Measurements from ENCODE around the gene ZNF438.

Gene ZNF438

DNA sequence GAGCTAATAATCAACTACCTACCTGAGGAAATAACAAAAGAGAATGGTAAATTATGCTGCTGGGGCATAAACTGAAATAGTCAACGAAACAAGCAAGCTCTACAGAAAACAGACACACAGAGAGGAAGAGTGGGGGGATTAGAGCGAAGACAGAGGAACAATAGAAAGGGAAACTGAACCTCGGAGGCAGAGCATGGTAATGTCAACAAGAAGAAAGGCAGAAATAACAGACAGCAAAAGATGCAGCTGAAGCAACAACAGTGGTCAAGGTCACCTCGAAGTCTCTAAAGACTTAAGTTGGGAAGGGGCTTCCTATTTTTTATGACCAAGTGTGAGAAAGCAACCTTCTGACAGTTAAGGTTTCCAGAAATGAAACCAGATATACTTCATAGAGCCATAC lies 177.0 kb downstream of the ZNF438 start:
- no peak for DNase-seq (ENCODE audit: extremely low read depth in 1 of 2, low read depth in 1 of 2)

DNA sequence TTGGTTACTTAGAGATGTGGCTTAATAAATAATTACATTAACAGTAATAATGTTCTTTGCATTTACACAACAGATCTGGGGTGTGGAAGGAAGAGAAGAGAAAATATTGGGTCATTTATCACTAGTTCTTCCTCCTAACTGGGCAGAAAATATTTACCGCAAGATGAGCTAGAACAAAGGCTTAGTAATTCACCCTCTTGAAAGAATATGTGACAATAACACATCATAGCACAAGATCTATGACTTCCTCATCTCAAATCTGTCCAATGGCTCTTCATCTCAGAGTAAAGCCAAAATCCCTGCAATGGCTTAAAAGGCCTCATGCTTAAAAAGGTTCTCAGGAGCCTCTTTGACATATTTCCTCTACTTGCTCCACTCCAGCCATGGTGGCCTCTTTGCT lies 178.6 kb downstream of the ZNF438 start:
- no peak for DNase-seq (ENCODE audit: extremely low read depth in 1 of 2, low read depth in 1 of 2)

DNA sequence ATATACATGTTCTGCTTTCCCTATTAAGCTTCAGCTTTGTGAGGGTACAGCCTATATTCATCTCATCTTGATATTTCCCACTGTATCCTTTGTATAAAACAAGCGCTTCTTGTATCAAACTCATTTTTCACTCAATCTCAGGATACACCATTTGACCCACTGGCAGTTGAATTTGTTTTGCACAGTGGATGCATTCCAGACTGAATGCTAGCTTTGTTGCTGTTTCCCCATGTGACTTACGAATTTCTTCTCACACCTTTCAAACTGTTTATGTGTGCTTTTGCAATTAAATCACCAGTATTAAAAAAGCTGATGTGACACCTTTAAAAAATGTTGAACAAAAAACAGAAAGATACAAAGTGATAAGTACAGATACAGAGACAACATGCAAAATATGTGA lies 180.9 kb downstream of the ZNF438 start:
- no peak for DNase-seq (ENCODE audit: extremely low read depth in 1 of 2, low read depth in 1 of 2)

DNA sequence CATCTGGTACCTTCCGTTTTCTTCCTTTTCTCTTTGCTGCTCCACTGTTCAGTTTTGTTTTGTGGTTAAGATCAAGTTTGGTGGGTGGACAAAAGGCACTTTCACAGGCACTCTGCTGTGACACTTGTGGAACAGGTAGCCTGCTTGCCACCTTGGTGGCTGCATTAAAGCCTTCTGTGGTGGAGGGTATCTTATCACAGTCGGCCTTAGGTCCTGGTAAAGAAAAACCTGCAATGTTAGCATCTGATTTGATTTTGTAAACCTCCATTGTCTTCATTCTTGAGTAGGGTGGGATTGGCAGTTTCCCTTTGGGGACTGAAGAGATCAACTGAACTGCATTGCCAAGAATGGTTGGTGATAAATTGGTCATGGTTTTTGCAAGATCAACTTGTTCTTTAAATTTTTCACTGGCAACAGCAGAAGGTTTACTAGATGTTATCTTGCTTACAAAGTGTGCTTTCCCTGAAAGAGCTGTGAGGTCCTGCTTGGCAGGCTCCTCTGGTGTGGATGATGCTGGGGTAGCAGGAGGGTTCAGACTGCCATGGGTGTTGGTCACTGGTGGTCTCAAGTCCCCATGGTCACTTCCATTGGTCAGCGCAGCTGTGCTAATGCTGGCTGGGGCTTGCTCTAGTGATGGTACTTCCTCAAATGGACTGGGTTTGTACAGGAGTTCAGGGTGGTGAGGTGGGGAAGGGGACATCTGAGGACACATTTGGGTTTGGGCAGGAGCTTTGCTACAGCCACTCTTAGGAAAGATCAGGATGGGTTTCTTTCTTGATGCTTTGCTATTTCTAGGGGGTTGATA lies 182.2 kb downstream of the ZNF438 start:
- DNase-seq (ENCODE audit: extremely low read depth in 1 of 2, low read depth in 1 of 2), result no peak

DNA sequence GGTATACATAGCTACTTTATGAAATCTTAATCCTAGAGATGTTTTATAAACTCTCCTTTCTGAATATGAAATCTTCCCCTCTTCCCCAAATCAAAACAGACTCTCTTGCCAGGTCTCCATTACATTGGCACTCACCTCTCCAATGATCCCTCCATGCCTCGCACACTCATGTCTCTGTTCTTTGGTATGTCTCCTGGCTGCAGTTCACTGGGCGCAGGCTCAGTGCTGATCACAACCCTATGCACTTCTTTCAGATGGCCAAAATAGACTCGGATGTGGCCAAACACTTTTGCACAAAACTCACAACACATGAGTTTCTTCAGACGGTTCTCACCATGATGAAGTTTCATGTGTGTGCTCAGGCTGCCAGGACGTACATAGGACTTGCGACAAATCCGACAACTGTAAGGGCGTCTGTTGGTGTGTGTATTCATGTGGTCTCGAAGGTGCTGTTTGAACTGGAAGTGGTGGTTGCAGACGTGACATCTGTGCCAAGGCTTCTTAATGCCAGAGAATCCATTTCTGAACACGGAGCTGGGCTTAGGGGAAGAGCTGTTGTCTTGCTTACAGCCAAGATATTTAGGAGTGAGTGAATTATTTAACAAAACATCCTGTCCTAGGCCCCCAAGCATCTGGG lies 183.2 kb downstream of the ZNF438 start:
- no peak for DNase-seq (ENCODE audit: extremely low read depth in 1 of 2, low read depth in 1 of 2)

DNA sequence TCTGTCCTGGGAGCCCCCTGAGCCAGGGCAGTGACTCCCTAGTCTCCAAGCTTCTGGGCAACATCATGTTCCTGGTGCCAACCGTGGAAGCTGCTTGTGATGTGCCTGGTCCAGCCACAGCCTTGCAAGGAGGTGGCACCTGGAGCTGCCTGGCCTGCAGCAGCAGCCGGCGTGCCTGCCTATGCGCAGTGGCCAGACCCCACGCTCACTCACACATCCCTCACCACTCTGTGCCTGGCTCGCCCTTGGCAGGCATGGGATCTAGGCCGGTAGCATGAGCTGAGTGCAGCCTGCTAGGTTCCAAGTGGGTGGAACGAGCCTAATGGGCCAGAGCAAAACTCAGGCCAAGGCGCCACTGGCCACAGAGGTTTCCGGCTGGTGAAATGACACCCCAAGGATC lies 184.0 kb downstream of the ZNF438 start:
- DNase-seq (ENCODE audit: extremely low read depth in 1 of 2, low read depth in 1 of 2), result no peak

DNA sequence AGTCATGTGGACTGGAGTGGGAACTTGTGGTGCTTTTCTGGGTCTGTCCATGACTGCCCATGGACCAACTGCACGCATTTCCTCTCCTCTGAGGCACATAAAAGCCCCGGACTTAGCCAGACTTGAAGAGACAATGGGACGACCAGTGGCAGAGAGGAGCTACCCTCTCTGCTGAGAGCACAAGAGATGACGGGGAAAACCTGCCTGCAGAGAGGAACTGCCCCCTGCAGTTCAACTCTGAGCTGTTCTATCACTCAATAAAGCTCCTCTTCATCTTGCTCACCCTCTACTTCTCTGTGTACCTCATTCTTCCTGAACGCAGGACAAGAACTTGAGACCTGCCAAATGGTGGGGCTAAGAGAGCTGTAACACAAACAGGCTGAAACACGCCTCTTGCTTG lies 184.5 kb downstream of the ZNF438 start:
- DNase-seq (ENCODE audit: extremely low read depth in 1 of 2, low read depth in 1 of 2), result no peak

DNA sequence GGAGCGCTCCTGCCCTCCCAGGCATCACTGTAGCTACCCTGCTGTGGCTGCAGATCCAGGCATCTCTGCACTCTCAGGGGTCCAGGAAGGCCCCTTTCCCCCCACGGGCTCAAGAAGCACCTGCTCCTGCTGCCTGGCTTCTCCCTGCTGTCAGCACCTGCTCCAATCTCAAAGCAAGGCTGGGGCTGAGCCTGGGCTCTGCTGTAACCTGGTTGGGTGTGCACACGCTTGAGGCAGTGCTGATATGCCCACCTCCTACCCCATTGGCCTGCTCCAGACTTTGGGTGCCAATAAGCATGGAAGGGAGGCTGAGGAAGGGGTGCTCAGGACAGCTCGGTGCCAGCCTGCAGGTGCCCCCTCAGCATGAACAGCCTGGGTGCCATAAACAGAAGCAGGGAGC lies 185.0 kb downstream of the ZNF438 start:
- no peak for DNase-seq (ENCODE audit: extremely low read depth in 1 of 2, low read depth in 1 of 2)

DNA sequence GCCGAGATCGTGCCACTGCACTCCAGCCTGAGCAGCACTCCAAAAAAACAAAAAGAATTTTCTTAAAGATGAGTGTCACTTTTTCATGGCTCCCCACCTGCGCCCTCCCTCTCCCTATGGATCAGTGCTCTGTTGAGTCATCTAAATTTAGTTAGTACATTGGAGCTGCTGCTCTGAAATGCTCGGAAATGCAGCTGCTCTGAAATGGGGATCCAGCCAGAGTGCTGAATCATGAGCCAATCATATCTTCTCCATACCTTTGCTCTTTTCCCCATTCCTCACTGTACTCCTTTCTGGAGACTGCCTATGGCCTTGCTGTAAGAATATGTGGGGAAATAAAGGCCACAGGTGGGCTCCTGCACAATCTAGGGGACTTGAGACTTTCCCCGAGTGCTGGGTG lies 188.8 kb downstream of the ZNF438 start:
- no peak for DNase-seq (ENCODE audit: extremely low read depth in 1 of 2, low read depth in 1 of 2)

DNA sequence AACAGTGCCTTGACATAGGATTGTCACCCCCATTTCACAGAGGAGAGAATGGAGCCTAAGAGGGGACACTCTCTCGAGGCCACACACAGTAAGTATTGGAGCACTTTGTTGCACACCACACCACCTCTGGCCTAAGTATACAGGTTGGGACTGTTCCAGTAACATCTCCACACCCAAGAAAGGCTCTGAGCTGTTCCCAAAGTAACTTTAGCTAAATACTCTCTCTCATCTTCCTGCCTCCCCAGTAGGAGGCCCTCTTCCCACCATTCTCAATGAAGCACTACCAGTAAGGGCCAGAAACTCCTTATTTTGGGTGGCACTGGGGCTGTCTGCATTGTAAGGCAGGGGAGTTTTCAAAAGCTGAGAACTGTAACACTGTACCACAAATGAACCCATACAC lies 189.5 kb downstream of the ZNF438 start:
- DNase-seq (ENCODE audit: extremely low read depth in 1 of 2, low read depth in 1 of 2), result no peak

DNA sequence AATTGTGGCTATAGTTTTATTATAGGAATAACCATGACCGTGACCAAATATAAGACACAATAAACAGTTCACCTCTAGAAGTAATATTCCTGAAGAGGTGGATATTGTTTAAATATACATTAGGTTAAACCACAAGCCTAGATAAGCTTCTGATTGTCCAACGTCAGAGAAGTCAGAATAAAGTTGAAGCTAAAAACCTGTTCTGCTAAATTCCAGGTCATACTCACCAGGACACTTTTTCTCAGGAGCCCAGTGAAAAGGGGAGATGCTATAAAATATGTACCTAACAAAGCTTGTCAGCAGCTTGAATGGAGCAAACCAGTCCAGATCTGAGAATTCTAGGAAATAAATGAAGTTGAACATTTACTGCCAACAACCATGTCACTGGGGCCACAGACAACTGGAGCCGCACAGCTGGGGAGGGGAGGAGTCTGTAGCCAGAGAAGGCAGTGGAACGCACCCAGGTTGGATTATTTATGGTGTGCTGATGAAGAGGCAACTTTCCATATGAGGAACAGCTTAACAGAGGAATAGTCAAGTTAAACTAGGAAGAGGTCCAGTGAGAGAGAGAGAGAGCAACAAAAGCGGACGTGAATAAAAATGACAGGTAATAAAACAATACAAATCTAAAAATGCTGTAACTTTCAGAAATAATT lies 191.1 kb downstream of the ZNF438 start:
- no peak for DNase-seq (ENCODE audit: extremely low read depth in 1 of 2, low read depth in 1 of 2)

DNA sequence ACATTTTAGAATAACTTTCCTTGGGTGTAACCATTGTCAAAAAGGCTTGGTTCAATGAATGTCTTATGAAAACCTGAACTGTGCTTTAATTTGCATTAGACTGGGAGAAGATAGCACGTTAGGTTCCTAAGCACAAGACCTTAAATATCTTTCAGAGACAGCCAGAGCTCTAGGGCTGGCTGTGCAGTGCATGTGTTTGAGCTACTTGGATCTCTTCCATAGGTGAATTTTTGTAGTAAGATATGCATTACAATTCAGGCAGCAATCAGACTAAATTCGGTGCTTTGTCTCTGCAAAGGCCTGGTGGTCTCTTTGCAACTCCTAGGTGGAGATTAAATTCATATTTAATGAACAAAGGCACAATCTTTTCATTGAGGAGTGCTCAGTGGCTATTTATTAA lies 192.0 kb downstream of the ZNF438 start:
- DNase-seq (ENCODE audit: extremely low read depth in 1 of 2, low read depth in 1 of 2), result no peak

DNA sequence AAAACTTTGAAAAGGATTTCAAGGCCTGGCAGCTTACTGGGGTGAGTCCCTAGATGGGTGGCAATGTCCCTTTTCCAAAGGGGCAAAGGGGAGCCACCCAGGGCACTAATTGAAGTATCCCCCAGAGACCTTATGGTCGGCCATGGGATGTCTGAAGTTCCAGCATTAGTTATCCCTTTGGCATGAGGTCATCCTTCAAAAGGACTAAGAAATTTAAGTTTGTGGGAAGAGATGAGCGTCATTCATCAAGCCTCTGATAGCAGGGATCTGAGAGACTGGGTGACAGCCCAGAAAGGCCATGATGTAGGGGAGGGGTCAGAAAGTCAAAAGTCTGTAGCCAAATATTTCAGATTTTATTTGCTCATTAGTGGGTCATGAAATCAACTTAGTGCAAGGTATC lies 195.3 kb downstream of the ZNF438 start:
- no peak for DNase-seq (ENCODE audit: extremely low read depth in 1 of 2, low read depth in 1 of 2)

DNA sequence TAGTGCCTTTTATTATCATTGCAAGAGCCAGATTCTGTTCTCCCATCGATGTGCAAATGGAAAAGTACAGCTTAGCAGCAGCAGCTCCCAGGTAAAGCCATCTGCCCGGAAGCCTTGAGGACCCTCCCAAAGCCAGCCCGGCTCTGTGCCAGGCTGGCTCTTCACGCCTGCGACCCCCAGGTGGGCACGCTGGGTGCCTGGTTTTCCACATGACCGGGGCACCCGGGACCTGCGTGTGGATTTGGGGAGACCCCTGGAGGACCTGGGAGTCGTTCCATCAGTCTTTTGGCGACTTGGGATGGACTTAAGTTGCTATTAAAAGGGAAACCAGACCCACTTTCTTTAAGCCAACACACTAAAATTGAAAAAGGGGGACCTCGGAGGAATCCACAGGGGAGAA lies 196.5 kb downstream of the ZNF438 start:
- no peak for DNase-seq (ENCODE audit: extremely low read depth in 1 of 2, low read depth in 1 of 2)

DNA sequence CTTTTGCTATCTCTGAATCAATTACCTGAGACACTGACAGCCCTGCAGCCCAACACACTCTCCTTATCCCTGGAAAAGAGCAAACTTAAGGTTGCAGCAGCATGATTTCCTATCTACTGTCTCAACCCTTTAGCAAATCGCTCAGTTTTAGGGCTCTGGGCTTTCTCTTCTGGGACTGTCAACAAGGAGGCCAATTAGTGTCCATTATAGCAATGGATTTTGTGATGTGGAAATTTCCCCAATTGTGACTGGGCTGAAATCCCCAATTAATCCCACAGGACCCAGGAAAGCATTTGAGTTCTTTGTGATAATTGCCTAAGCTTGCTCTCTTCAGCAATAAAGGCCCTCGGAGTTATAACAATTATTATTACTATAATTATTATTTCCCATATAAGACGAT lies 197.0 kb downstream of the ZNF438 start:
- DNase-seq (ENCODE audit: extremely low read depth in 1 of 2, low read depth in 1 of 2), result no peak

DNA sequence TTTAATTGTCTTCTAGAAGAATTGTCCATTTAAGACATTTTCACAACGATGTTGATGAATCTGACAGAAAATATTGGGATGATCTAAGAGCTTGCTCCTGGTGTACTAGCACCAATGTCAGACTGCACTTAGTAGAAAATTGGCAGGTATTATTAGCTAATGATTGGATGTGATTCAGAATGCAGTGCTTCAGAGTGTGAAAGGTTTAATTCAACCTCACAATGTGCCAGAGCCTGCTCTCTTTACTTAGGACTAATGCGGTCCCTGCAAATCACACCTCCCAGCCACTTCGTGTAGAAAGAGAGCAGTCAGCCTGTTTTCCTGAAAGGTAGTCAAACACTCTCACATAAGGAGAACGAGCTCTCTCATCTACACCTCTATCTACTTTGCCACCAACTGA lies 197.5 kb downstream of the ZNF438 start:
- DNase-seq (ENCODE audit: extremely low read depth in 1 of 2, low read depth in 1 of 2), result no peak

DNA sequence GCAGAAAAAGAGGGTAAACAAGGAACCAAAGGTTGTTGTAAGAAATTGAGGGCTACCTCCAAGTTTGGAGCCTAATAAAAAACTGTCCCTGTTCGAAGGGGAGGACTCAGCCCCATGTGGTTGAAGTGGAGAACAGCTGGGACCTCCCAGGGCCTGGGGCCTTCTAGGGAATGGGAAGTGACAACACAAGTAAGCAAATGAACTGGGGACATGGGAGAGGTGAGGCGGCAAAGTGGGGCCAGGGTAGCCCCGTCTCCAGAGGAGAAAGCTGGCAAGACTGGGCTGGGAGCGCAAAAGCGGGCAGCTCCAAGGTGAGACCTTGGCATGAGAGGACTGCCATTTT lies 198.1 kb downstream of the ZNF438 start:
- DNase-seq (ENCODE audit: extremely low read depth in 1 of 2, low read depth in 1 of 2), result no peak

DNA sequence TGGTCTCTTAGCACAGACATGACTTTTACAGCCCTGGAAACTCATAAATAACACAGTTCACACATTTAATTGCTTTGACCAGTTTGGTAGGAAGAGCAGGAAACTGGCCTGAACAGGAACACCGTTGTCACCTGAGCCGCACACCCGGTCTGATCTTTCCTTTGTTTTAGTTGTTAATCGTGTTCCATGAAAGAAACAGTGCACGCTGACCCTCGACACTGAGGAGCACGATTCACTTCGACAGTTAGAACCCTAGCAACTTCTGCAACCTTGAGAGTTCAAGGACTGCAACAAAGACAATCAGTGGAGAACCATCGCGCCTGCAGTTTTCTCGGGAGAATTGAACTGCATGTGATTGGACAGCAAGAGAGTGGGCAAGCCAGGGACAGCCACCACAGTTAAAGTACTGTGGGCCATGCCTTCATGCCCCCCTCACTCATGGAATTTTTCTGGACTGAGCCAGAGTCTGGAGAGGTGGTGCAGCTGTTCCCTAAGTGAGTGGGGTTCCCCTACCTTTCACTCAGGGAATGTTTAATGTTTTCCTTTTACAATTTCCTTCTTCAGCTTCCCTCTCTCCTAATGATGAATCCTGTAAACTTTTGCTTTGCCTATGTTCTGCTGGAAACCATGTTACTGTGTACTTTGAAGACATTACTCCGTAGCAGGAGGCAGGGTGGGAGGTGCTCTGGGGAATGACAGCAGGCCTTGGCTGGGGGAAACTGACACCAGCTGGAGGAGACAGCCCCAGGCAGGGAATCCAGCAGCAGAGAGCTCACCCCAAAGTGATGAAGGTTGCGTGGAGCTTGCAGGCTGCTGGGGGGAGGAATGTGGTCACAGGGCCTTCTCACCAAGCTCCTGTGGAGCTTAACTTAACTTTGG lies 198.7 kb downstream of the ZNF438 start:
- no peak for DNase-seq (ENCODE audit: extremely low read depth in 1 of 2, low read depth in 1 of 2)

DNA sequence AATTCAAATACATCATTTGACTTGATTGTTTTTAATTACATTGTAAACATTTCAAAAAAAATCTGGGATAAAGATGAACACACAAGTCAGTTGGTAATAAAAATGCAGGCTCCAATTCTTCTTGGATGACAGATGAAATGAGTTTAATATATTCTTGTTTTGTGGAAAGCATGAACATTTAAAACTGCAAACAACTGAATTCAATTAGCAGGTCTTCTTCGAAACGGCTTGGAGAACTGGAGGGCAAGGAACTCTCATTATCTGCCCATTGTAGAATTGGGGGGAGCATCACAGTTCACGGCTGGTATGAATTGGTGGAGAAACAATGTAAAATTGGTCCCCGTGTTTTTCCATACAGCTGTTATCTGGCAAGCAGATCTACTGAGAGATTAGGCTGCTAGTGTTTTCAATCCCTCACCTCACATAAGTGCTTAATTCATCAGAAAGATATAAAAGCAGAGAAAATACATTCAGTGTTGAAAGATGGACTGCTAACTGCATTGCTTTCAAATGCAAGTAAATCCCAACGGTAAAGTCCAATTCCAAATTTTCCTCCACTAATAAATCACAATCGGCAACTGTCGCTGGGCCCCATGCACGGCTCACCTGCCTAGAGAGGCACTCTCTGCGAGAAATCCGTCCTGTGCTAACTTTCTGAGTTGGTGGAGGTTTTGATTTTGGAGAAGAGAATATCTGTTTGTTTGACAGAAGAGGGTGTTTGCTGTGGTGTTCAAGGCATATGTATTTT lies 199.5 kb downstream of the ZNF438 start:
- no peak for DNase-seq (ENCODE audit: extremely low read depth in 1 of 2, low read depth in 1 of 2)

DNA sequence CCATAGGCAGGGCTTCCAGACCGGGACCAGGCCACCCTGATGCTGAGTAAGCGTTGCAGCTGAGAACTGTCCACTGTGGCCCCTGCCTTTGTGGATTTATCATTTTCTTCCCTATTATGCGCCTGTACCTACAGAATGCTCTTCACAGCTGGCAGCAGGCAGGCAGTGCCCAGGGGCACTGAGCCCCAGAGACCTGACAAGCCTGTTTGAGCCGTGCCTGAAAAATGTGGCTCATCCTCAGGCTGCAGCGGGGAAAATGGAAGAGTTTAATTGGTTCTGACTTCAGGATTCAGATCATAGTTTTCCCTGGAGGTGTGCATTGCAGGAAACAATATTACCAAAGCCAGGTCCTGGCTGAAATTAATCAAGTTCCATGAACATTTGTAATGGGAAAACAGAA lies 200.2 kb downstream of the ZNF438 start:
- no peak for DNase-seq (ENCODE audit: extremely low read depth in 1 of 2, low read depth in 1 of 2)
